HG03460 (cell line): ENCODE measurements around the gene NRP1.
A peak's percentile ranks its signal among the peaks of the same experiment; 100 is the strongest.
"Not testable (repeated sequence)": the region's sequence is repeated elsewhere in the genome, so short reads cannot be mapped to it uniquely, and the experiment has no call there.

Experiments used
- ATAC-seq: cut with Tn5 transposase; IDR thresholded peaks from one replicate; pipeline ENCODE4 v1.9.1; 2021; ENCODE audit not compliant: unreplicated experiment

Gene NRP1

GRCh38 chr10:33154590-33154989 is 179.9 kb downstream of the NRP1 start:
- no peak for ATAC-seq

GRCh38 chr10:33153968-33154327 is 180.5 kb downstream of the NRP1 start:
- ATAC-seq = no peak

GRCh38 chr10:33153251-33153967 is 181.1 kb downstream of the NRP1 start:
- no peak for ATAC-seq

- ATAC-seq = no peak
These were observed 181.7 kb downstream of the NRP1 start for GRCh38 chr10:33152750-33153149.

GRCh38 chr10:33152146-33152545 is 182.3 kb downstream of the NRP1 start:
- no peak for ATAC-seq

GRCh38 chr10:33151344-33151864 is 183.1 kb downstream of the NRP1 start:
- no peak for ATAC-seq

- no peak for ATAC-seq
These were observed 183.6 kb downstream of the NRP1 start for GRCh38 chr10:33150889-33151288.

GRCh38 chr10:33150146-33150545 is 184.3 kb downstream of the NRP1 start:
- ATAC-seq = no peak

GRCh38 chr10:33147013-33147310 is 187.5 kb downstream of the NRP1 start:
- ATAC-seq = no peak

- ATAC-seq = no peak
These were observed 188.1 kb downstream of the NRP1 start for GRCh38 chr10:33146189-33147012.

GRCh38 chr10:33145451-33146188 is 188.8 kb downstream of the NRP1 start:
- ATAC-seq = no peak

- no peak for ATAC-seq
These were observed 191.2 kb downstream of the NRP1 start for GRCh38 chr10:33143160-33143728.

GRCh38 chr10:33142295-33142694 is 192.2 kb downstream of the NRP1 start:
- no peak for ATAC-seq

- ATAC-seq = no peak
These were observed 193.2 kb downstream of the NRP1 start for GRCh38 chr10:33141251-33141650.

GRCh38 chr10:33139181-33139646 is 195.3 kb downstream of the NRP1 start:
- no peak for ATAC-seq

GRCh38 chr10:33138686-33139085 is 195.8 kb downstream of the NRP1 start:
- ATAC-seq = not testable (repeated sequence)

- ATAC-seq = no peak
These were observed 197.0 kb downstream of the NRP1 start for GRCh38 chr10:33137356-33138005.

- ATAC-seq = no peak
These were observed 197.7 kb downstream of the NRP1 start for GRCh38 chr10:33136781-33137180.

GRCh38 chr10:33136271-33136670 is 198.2 kb downstream of the NRP1 start:
- no peak for ATAC-seq

- peak; percentile 77 for ATAC-seq
These were observed 200.3 kb downstream of the NRP1 start for GRCh38 chr10:33134011-33134751.
